Limb (tissue), 2 donors: ENCODE data around the gene WBP1.
"Not testable (repeated sequence)": the region's sequence is repeated elsewhere in the genome, so short reads cannot be mapped to it uniquely, and the experiment has no call there.

ENCODE experiments used
- DNase-seq, 2 donors: peaks; one replicate each; pipeline ENCODE4 v3.0.0-alpha.2; 2016; ENCODE audit errors: extremely low spot score in 2 of 2

The WBP1 gene

DNA sequence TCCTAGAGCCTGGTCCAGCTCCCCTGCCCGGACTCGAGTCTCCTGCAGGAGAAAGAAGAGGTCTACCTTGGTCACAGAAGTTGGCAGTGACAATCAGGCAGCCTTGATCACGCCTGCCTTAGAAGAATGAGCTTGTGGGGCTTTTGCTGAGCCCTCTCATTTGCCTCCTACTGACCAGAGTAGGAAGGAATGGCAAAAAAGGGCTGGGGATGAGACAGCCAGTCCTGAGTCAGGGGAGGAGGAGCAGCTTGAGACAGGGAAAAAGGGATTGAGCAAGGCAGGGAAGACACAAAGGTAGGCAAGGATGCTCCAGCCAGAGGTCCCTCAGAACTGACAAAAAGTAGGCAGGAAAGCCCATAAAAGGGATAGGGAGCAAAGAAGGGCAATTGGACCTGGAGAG is 30.7 kb upstream of the WBP1 start:
- no peak for DNase-seq

DNA sequence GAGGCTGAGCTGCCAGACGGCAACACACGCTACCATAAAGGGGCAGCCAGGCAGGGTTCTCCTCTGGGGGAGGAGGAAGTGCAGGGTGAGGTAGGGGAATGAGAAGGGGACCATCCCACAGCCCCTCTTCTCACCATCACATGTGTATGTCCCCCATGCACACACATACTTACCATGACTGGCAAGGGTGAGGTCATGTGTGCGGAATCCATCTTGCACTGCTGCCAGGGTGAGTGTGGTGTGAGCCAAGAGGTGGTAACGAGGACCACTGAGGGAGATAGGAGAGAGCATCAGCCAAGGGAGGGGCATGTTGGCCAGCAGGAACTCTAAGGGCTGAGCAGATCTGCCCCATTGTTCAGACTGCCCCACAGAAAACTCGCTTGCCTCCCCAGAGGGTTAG is 29.6 kb upstream of the WBP1 start:
- no peak for DNase-seq

- DNase-seq = no peak
These were observed 28.5 kb upstream of the WBP1 start for GRCh38 chr2:74429487-74430451.

DNA sequence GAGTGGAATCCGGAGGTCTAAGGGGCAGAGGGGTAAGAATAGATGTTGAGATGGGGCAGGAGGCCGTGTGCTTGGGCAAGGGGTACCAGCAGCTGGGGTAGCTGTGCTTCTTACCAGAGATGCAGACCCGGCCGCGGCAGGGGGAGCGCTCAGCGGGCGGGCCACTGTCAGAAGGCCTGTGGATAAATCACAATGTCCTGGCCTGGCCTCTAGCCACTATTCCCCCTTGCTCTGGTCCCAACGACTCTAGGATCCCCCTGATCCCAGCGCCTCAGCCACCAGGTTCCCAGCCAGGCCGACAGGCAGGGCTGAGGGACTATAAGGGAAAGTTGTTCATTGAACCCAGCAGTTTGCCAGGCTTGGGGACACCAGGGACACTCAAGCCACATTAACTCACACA is 27.7 kb upstream of the WBP1 start:
- DNase-seq = no peak

- no peak for DNase-seq
These were observed 22.0 kb upstream of the WBP1 start for GRCh38 chr2:74436111-74436805.

GRCh38 chr2:74436848-74437695 is 21.2 kb upstream of the WBP1 start:
- DNase-seq = no peak

DNA sequence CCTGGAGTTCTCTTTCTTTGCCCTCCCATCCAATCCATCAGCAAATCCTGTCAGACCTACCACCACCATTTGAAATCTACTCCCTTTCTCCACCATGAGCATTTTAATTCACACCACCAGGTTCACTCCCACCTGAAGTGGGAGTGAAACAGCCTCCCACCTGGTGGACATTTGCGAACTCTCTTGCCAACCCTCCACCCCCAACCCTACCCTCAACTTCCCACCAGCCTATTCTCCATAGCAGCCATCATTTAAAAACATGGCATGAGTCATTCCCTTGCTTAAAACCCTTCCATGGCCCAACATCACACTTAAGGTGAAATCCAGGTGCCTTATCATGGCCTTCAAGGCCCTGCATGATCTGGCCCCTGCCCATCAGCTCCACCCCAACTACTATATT is 20.0 kb upstream of the WBP1 start:
- DNase-seq = no peak

GRCh38 chr2:74439373-74439772 is 18.9 kb upstream of the WBP1 start:
- DNase-seq = no peak

GRCh38 chr2:74439803-74440377 is 18.3 kb upstream of the WBP1 start:
- DNase-seq = peak; percentile 79 to 81

DNA sequence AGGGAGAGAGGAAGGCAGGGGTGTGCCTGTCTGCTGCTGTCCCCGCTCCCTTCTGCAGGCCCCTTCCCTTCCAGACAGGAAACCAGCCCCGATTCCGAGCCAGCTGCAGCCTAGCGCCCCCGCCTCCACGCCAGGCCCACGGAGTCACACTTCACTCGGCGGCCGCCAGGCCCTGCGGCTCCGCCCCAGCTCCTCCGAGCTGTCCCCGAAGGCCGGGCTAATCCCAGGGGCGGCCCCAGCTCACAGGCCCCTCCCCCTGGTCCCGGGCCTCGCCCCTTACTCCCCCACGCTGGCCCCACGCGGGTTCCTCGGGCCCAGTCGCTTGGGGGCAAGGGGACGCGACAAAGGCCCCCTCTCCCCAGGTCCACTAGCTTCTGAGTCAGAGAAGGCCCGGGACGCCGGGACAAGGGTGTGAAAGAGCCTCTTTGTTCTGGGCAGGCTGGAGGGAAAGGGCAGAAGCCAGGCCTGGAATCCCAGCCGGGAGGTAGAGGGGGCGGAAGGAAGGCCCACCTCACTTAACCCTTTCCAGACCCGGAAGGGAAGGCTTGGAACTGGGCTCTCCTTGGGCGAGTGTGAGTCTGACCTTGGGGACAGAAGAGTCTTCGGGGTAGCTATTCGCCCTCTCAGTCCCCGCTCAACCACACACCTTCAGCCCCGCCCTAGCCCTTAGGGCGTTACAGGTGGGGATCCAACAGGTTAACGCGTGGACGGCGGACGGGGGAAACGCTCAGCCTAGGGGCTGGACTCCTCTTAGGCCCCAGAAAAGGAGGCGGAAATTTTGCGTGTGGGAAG is 17.7 kb upstream of the WBP1 start:
- peak; percentile 94 for DNase-seq

DNA sequence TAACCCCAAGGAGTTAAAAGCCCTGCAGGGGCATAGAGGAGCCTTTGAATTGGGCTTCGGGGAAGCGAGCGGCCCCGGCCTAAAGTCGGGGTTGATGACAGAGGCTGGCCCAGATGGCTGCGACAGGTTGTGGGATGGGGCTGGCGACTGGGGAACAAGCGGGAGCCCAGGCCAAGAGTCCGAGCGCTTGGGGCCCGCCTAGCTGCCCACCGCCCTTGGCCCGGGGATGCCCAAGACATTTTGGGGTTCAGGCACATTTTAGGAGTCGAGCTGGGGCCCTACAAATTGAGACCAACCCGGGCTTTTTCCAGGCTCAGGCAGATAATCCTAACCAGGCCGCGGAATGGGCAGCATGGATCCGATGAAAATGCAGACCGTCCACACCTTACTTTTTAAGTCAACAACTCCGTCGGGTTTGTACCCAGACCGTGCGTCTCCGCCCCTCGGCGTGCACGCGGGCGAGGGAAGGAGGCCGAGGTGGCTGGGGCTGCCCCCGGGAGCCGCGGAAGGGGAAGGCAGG is 17.0 kb upstream of the WBP1 start:
- DNase-seq = peak in 1 of 2 donors; percentile 68

GRCh38 chr2:74441690-74442482 is 16.4 kb upstream of the WBP1 start, which contains the start of gene RTKN:
RTKN (minus strand) TSS chr2:74441937; CDS start chr2:74441816, 121 bp downstream.
- DNase-seq = peak in 1 of 2 donors; percentile 71

- not testable (repeated sequence) for DNase-seq
These were observed 15.5 kb upstream of the WBP1 start for GRCh38 chr2:74442483-74443297.

GRCh38 chr2:74444498-74445318 is 13.5 kb upstream of the WBP1 start:
- no peak for DNase-seq

- no peak for DNase-seq
These were observed 10.8 kb upstream of the WBP1 start for GRCh38 chr2:74447230-74447999.

GRCh38 chr2:74448771-74449170 is 9.5 kb upstream of the WBP1 start:
- no peak for DNase-seq
